Activated CD8-positive, alpha-beta T cell treated with anti-CD3 and anti-CD28 coated beads for 36 hours (primary cell): ENCODE measurements around the gene TENT4B. TPM values are rescaled to one million over a fixed set of nuclear protein-coding genes. Genes with fewer than 3 reads are reported as not detected.

Experiments used
- ATAC-seq: fragments of 200-7000 bp; cut with Tn5 transposase; one replicate; pipeline ENCODE4 v1.10.0; 2021; ENCODE audit warnings: mild to moderate bottlenecking, moderate library complexity
- CTCF ChIA-PET: fragments of 350-600 bp; sonication (Branson Sonifier 250); formaldehyde crosslinking; loops from one replicate; lab custom pipeline; 2021; ENCODE audit warnings: antibody characterized with exemption; lab: Charles Lee
- POLR2A ChIA-PET: fragments of 350-600 bp; sonication (Branson Sonifier 250); formaldehyde crosslinking; loops from one replicate; lab custom pipeline; 2021; ENCODE audit warnings: antibody characterized with exemption; lab: Charles Lee
- DNase-seq: peaks from one replicate; pipeline ENCODE4 v3.0.0-alpha.2; 2020
- H3K27ac Mint-ChIP-seq: one replicate; pipeline ENCODE4 v1.8.0; 2021; ENCODE audit warnings: mild to moderate bottlenecking, mixed read lengths
- H3K27me3 Mint-ChIP-seq: one replicate; pipeline ENCODE4 v1.8.0; 2021; ENCODE audit warnings: mixed read lengths
- H3K36me3 Mint-ChIP-seq: one replicate; pipeline ENCODE4 v1.8.0; 2021; ENCODE audit warnings: low read depth, mixed read lengths
- H3K4me1 Mint-ChIP-seq: one replicate; pipeline ENCODE4 v1.8.0; 2021; ENCODE audit warnings: low read depth, mixed read lengths
- H3K4me3 Mint-ChIP-seq: one replicate; pipeline ENCODE4 v1.8.0; 2021; ENCODE audit warnings: mild to moderate bottlenecking, moderate library complexity, mixed read lengths
- H3K9me3 Mint-ChIP-seq: one replicate; pipeline ENCODE4 v1.8.0; 2021; ENCODE audit warnings: mixed read lengths
- CTCF ChIP-seq: fragments of 200-600 bp; IDR thresholded peaks from one replicate; pipeline ENCODE4 v1.8.0; 2022; ENCODE audit warnings: antibody characterized with exemption, mild to moderate bottlenecking
- intact Hi-C: fragments of 100-400 bp; cut with micrococcal nuclease; formaldehyde crosslinking; loops from one replicate; pipeline ENCODE4 v1.10.0; 2022
- total RNA-seq, 2 experiments: library from RNA; stranded (reverse); gene quantifications; one replicate each; pipeline ENCODE4 v1.2.3, GENCODE V29; 2021

Gene TENT4B
- total RNA-seq, 2 experiments from 2014 or later: 19.0 to 19.2 TPM

DNA sequence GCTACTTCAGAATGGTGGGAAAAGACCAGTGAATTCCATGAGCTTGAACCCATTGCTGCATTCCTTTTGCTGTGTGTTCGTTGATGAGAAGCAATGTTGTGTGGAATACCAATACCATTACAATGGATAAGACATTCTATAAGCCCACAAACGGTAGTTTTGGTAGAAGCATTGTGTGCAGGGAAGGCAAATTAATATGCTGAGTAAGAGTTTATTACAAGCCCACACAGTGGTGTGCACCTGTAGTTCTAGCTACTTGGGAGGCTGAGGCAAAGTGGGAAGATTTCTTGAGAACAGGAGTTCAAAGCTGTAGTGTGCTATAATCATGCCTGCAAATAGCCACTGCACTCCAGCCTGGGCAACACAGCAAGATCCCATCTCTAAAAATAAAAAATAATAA, 19.9 kb upstream of the TENT4B start:
- ChIA-PET CTCF (no interaction called here), POLR2A (interaction anchor here (0.7 kb wide), 1 partner anchor 35 kb away, joined by 3 read pairs; no protein-coding TSS in a partner anchor)
- no peak for DNase-seq
- no peaks in the 10 kb centered on the region for H3K9me3 Mint-ChIP-seq
- no peaks in the 10 kb centered on the region for H3K27me3 Mint-ChIP-seq
- no peak overlapping the region for H3K4me3 Mint-ChIP-seq
- H3K36me3 Mint-ChIP-seq: no peaks in the 10 kb centered on the region
- intact Hi-C loops: no loop called here
- TF ChIP-seq CTCF: no peak
- no peak overlapping the region for H3K27ac Mint-ChIP-seq
- H3K4me1 Mint-ChIP-seq: no peaks in the 10 kb centered on the region
- no peak for ATAC-seq

DNA sequence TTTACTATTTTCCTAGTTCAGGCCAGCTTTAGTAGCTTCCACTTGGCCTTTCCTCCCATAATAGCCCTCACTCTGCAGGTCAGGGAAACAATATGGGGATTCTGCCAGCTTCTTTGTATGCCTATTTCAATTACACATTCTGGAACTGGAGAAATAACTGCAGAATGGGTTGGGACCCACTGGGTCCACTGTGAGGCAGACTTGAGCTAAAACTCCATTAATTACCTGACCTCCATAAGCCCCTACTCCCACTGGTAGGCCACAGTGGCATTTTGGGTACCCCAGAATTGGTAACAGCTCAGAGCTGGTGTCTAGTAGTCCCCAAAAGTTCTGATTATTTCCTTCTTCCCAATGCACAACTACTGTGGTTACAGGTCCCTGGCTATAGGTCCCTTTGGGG, 16.7 kb upstream of the TENT4B start:
- ATAC-seq (no peak), DNase-seq (no peak)
- Mint-ChIP-seq H3K27me3 (no peaks in the 10 kb centered on the region), H3K27ac (no peak overlapping the region), H3K36me3 (no peaks in the 10 kb centered on the region), H3K4me3 (no peak overlapping the region), H3K4me1 (no peaks in the 10 kb centered on the region), H3K9me3 (no peaks in the 10 kb centered on the region)
- no peak for TF ChIP-seq CTCF
- ChIA-PET CTCF (interaction anchor here (0.6 to 4.6 kb wide), 6 partner anchors 13 to 1542 kb away, joined by 3 to 28 read pairs (median 4); no protein-coding TSS in a partner anchor), POLR2A (no interaction called here)
- intact Hi-C loops: no loop called here

GRCh38 chr16:50137268-50137667, 15.8 kb upstream of the TENT4B start:
- Mint-ChIP-seq H3K4me3 (no peak overlapping the region), H3K36me3 (no peaks in the 10 kb centered on the region), H3K4me1 (no peaks in the 10 kb centered on the region), H3K27me3 (no peaks in the 10 kb centered on the region), H3K27ac (no peak overlapping the region), H3K9me3 (no peaks in the 10 kb centered on the region)
- DNase-seq (no peak), ATAC-seq (no peak)
- ChIA-PET POLR2A (interaction anchor here (0.7 kb wide), 1 partner anchor 79 kb away, joined by 3 read pairs; no protein-coding TSS in a partner anchor), CTCF (interaction anchor here (1.1 to 4.6 kb wide), 3 partner anchors 14 to 76 kb away, joined by 4 to 28 read pairs (median 7); no protein-coding TSS in a partner anchor)
- intact Hi-C loops: no loop called here
- TF ChIP-seq CTCF: no peak

GRCh38 chr16:50139580-50139979, 13.5 kb upstream of the TENT4B start:
- H3K27ac Mint-ChIP-seq: no peak overlapping the region
- H3K4me1 Mint-ChIP-seq: no peaks in the 10 kb centered on the region
- ATAC-seq (no peak), DNase-seq (no peak)
- ChIA-PET POLR2A (no interaction called here), CTCF (interaction anchor here (0.9 kb wide), 1 partner anchor 18 kb away, joined by 3 read pairs; no protein-coding TSS in a partner anchor)
- no peaks in the 10 kb centered on the region for H3K9me3 Mint-ChIP-seq
- no peak overlapping the region for H3K4me3 Mint-ChIP-seq
- no peaks in the 10 kb centered on the region for H3K27me3 Mint-ChIP-seq
- H3K36me3 Mint-ChIP-seq: no peaks in the 10 kb centered on the region
- no peak for TF ChIP-seq CTCF
- intact Hi-C loops: no loop called here

DNA sequence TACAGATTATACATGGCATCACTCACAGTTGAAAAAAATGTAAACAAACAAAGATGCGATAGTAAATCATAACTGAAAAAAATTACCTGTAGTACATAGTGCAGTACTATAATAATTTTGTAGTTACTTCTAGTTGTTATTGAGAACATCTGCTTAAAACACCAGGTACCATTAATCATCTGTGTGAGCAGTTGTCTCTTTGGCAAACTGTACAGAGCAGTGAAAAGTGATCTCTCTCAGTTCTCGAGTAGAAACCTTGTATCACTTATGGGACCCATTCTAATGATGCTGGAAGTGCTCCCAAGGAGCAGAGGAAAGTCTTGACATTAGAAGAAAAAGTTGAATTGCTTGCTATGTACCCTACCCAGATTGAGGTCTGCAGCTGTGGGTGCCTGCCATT, 8.9 kb upstream of the TENT4B start:
- DNase-seq (no peak), ATAC-seq (no peak)
- intact Hi-C loops: no loop called here
- no peak for TF ChIP-seq CTCF
- Mint-ChIP-seq H3K4me1 (no peaks in the 10 kb centered on the region), H3K36me3 (no peaks in the 10 kb centered on the region), H3K27me3 (no peaks in the 10 kb centered on the region), H3K9me3 (no peaks in the 10 kb centered on the region), H3K27ac (no peak overlapping the region), H3K4me3 (no peak overlapping the region)
- ChIA-PET POLR2A (no interaction called here), CTCF (interaction anchor here (3.1 kb wide), 1 partner anchor 66 kb away, joined by 13 read pairs; no protein-coding TSS in a partner anchor)
